SK-N-SH treated with all-trans-retinoic acid at 6 μM for 48 hours (cell line): ENCODE results near the gene RIT1.

Source experiments
- ARNTL ChIP-seq: fragments of 450-650 bp; formaldehyde crosslinking; IDR thresholded peaks from 2 replicates; pipeline ENCODE4 v1.5.0; 2020; ENCODE audit warnings: low read depth, mild to moderate bottlenecking, moderate library complexity, borderline replicate concordance
- RARB ChIP-seq: fragments of 250-450 bp; sonication (Bioruptor Pico); IDR thresholded peaks from 2 replicates; pipeline ENCODE4 v1.8.0; 2021; ENCODE audit warnings: mild to moderate bottlenecking, moderate library complexity
- SNAI2 ChIP-seq: fragments of 250-450 bp; sonication (Bioruptor Pico); IDR thresholded peaks from 2 replicates; pipeline ENCODE4 v1.5.0; 2020; ENCODE audit warnings: mild to moderate bottlenecking, moderate library complexity
- TF ChIP-seq, protein P1 (sequence below): fragments of 250-450 bp; sonication (Bioruptor Pico); IDR thresholded peaks from 2 replicates; pipeline ENCODE4 v1.5.0; 2020; ENCODE audit warnings: mild to moderate bottlenecking, moderate library complexity

DNA sequence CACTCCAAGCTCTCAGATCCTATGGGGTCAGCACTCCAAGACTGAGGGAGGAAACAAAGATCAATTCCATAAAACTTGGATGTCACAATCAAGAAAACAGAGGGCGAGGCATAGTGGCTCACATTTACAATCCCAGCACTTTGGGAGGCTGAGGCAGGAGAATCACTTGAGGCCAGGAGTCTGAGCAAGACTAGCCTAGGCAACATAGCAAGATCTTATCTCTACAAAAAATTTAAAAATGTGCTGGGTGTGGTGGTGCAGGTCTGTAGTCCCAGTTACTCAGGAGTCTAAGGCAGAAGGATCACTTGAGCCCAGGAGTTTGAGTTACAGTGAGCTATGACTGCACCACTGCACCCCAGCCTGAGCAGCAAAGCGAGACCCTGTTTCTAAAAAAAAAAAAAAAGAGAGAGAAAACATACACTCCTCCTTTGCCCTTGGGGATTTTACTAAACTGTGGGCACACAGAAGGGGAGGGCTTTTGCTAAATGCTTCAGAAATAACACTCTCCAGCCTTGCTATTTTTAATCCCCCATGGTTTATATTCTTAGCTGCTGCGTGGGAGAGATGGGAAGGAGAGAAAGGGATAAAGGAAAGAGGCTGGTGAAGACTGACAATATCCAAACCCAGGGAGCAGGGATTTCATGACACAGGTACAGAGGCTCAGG lies 49.1 kb upstream of the RIT1 start:
- TF ChIP-seq, protein P1, sequence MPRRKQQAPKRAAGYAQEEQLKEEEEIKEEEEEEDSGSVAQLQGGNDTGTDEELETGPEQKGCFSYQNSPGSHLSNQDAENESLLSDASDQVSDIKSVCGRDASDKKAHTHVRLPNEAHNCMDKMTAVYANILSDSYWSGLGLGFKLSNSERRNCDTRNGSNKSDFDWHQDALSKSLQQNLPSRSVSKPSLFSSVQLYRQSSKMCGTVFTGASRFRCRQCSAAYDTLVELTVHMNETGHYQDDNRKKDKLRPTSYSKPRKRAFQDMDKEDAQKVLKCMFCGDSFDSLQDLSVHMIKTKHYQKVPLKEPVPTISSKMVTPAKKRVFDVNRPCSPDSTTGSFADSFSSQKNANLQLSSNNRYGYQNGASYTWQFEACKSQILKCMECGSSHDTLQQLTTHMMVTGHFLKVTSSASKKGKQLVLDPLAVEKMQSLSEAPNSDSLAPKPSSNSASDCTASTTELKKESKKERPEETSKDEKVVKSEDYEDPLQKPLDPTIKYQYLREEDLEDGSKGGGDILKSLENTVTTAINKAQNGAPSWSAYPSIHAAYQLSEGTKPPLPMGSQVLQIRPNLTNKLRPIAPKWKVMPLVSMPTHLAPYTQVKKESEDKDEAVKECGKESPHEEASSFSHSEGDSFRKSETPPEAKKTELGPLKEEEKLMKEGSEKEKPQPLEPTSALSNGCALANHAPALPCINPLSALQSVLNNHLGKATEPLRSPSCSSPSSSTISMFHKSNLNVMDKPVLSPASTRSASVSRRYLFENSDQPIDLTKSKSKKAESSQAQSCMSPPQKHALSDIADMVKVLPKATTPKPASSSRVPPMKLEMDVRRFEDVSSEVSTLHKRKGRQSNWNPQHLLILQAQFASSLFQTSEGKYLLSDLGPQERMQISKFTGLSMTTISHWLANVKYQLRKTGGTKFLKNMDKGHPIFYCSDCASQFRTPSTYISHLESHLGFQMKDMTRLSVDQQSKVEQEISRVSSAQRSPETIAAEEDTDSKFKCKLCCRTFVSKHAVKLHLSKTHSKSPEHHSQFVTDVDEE (CRISPR knock-in tag) = no peak
- TF ChIP-seq ARNTL (CRISPR knock-in tag) (no peak), SNAI2 (CRISPR knock-in tag) (no peak), RARB (CRISPR knock-in tag) (no peak)
